Astrocyte (in vitro differentiated cells and primary cell): ENCODE data around the gene PARD3B. TPM values are rescaled to one million over a fixed set of nuclear protein-coding genes. Genes with fewer than 3 reads are reported as not detected.

Experiments
- DNase-seq: peaks from one replicate; pipeline ENCODE4 v3.0.0-alpha.2; 2010; ENCODE audit warnings: low read depth
- FAIRE-seq: peaks from 2 replicates; lab custom pipeline; 2011; peaks lifted over from hg19 to GRCh38; lab: Jason Lieb, UNC
- H2AFZ ChIP-seq: 2 replicates; pipeline ENCODE4 v1.6.0; 2012; ENCODE audit warnings: low read depth, low read length, inconsistent platforms
- H3K27ac ChIP-seq: 2 replicates; pipeline ENCODE4 v1.5.1; 2011; ENCODE audit warnings: low read depth, low read length, inconsistent platforms
- H3K27me3 ChIP-seq: 2 replicates; pipeline ENCODE4 v1.6.0; 2011; ENCODE audit warnings: low read length, inconsistent platforms; ENCODE audit not compliant: insufficient read depth
- H3K36me3 ChIP-seq: 2 replicates; pipeline ENCODE4 v1.5.1; 2011; ENCODE audit warnings: low read length, inconsistent platforms; ENCODE audit not compliant: insufficient read depth
- H3K4me1 ChIP-seq: 2 replicates; pipeline ENCODE4 v1.5.1; 2011; ENCODE audit warnings: low read length, inconsistent platforms; ENCODE audit not compliant: insufficient read depth
- H3K4me2 ChIP-seq: 2 replicates; pipeline ENCODE4 v1.6.0; 2012; ENCODE audit warnings: low read length, inconsistent platforms
- H3K4me3 ChIP-seq: 2 replicates; pipeline ENCODE4 v1.5.1; 2011; ENCODE audit warnings: low read depth, mild to moderate bottlenecking, low read length, inconsistent platforms; ENCODE audit not compliant: insufficient read depth
- H3K79me2 ChIP-seq: 2 replicates; pipeline ENCODE4 v1.6.0; 2012; ENCODE audit warnings: mild to moderate bottlenecking, low read length, inconsistent platforms; ENCODE audit not compliant: insufficient read depth
- H3K9ac ChIP-seq: 2 replicates; pipeline ENCODE4 v1.6.0; 2012; ENCODE audit warnings: mild to moderate bottlenecking, low read length, inconsistent platforms
- H3K9me3 ChIP-seq: 2 replicates; pipeline ENCODE4 v1.5.1; 2012; ENCODE audit warnings: low read depth, mild to moderate bottlenecking, low read length, inconsistent platforms; ENCODE audit not compliant: insufficient read depth
- H4K20me1 ChIP-seq: 2 replicates; pipeline ENCODE4 v1.6.0; 2012; ENCODE audit warnings: low read length, inconsistent platforms; ENCODE audit not compliant: insufficient read depth
- H3K27ac Mint-ChIP-seq: one replicate; pipeline ENCODE4 v1.8.0; 2021; ENCODE audit warnings: mild to moderate bottlenecking, mixed read lengths; ENCODE audit not compliant: unreplicated experiment
- H3K27me3 Mint-ChIP-seq: one replicate; pipeline ENCODE4 v1.8.0; 2021; ENCODE audit warnings: low read depth, mixed read lengths; ENCODE audit not compliant: unreplicated experiment
- H3K36me3 Mint-ChIP-seq: one replicate; pipeline ENCODE4 v1.8.0; 2021; ENCODE audit warnings: low read depth, mixed read lengths; ENCODE audit not compliant: unreplicated experiment
- H3K4me1 Mint-ChIP-seq: one replicate; pipeline ENCODE4 v1.8.0; 2021; ENCODE audit warnings: low read depth, mixed read lengths; ENCODE audit not compliant: unreplicated experiment
- H3K4me3 Mint-ChIP-seq: one replicate; pipeline ENCODE4 v1.8.0; 2021; ENCODE audit warnings: mild to moderate bottlenecking, moderate library complexity, mixed read lengths; ENCODE audit not compliant: unreplicated experiment
- H3K9me3 Mint-ChIP-seq: one replicate; pipeline ENCODE4 v1.8.0; 2021; ENCODE audit warnings: mild to moderate bottlenecking, mixed read lengths; ENCODE audit not compliant: unreplicated experiment
- EZH2 ChIP-seq: IDR thresholded peaks from 2 replicates; pipeline ENCODE4 v1.6.1; 2012; ENCODE audit warnings: mild to moderate bottlenecking, low read length, inconsistent platforms; ENCODE audit not compliant: insufficient read depth
- total RNA-seq: library from RNA; stranded (reverse); gene quantifications from 2 replicates; pipeline ENCODE4 v1.2.1, GENCODE V29; 2021
- TF ChIP-seq, protein P1 (sequence below): IDR thresholded peaks from 2 replicates; pipeline ENCODE4 v1.5.1; 2011; ENCODE audit warnings: low read depth, mild to moderate bottlenecking, inconsistent platforms, low read length, moderate library complexity; ENCODE audit not compliant: insufficient read depth

PARD3B gene
- total RNA-seq, 1 donor from 2014 or later, result 6.5 TPM

DNA sequence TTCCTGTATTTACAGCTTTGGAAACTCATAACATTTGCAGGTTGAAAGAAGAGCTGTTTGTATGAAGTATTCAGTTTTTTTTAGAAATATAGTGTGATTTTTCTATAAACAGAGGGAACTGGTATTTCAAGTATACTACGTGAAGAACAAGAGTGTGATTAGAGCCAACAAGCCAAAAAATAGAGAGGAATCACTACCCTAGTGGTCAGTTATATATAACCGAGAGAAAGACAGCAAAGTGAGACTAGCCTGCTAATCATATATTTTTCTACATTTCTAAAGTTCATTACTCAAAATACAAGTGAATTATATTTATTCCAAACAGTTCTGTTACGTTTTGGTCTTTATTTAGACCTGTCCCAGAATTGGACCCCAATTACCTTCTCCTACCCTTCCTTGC lies 692.2 kb downstream of the PARD3B start:
- H3K4me2 ChIP-seq, result no peak overlapping the region
- no peaks in the 10 kb centered on the region for H3K4me1 Mint-ChIP-seq
- H3K27me3 ChIP-seq, result no peaks in the 10 kb centered on the region
- no peak overlapping the region for H2AFZ ChIP-seq
- no peaks in the 10 kb centered on the region for H3K4me1 ChIP-seq
- no peaks in the 10 kb centered on the region for H3K9me3 Mint-ChIP-seq
- no peak overlapping the region for H3K27ac Mint-ChIP-seq
- no peaks in the 10 kb centered on the region for H3K79me2 ChIP-seq
- no peaks in the 10 kb centered on the region for H4K20me1 ChIP-seq
- no peaks in the 10 kb centered on the region for H3K36me3 Mint-ChIP-seq
- H3K4me3 Mint-ChIP-seq, result no peak overlapping the region
- no peak overlapping the region for H3K9ac ChIP-seq
- FAIRE-seq (no peak), DNase-seq (no peak)
- H3K27me3 Mint-ChIP-seq, result no peaks in the 10 kb centered on the region
- no peak overlapping the region for H3K27ac ChIP-seq
- no peaks in the 10 kb centered on the region for H3K36me3 ChIP-seq
- TF ChIP-seq, protein P1, sequence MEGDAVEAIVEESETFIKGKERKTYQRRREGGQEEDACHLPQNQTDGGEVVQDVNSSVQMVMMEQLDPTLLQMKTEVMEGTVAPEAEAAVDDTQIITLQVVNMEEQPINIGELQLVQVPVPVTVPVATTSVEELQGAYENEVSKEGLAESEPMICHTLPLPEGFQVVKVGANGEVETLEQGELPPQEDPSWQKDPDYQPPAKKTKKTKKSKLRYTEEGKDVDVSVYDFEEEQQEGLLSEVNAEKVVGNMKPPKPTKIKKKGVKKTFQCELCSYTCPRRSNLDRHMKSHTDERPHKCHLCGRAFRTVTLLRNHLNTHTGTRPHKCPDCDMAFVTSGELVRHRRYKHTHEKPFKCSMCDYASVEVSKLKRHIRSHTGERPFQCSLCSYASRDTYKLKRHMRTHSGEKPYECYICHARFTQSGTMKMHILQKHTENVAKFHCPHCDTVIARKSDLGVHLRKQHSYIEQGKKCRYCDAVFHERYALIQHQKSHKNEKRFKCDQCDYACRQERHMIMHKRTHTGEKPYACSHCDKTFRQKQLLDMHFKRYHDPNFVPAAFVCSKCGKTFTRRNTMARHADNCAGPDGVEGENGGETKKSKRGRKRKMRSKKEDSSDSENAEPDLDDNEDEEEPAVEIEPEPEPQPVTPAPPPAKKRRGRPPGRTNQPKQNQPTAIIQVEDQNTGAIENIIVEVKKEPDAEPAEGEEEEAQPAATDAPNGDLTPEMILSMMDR, result no peak
- TF ChIP-seq EZH2, result no peak
- H3K9me3 ChIP-seq, result no peaks in the 10 kb centered on the region
- H3K4me3 ChIP-seq, result no peak overlapping the region

DNA sequence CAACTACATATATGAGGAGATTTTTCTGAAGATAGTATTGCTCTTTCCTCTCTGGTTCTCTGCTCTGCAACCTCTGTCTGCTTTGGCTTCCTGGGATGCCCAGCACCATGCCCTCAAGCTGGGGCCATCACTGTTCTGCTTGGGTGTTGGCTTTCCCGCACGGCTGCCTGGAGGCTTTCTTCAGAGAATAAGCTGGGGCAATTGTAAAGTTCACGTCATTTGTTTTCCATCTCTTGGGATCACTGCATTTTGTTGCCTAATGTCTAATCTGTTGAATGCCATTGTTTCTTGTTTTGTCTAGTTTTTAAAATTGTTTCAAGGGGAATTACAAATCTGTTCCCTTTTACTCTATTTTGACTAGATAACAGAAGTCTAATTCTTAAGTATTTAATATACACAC lies 699.7 kb downstream of the PARD3B start:
- no peaks in the 10 kb centered on the region for H3K79me2 ChIP-seq
- no peaks in the 10 kb centered on the region for H3K4me1 ChIP-seq
- H3K36me3 ChIP-seq, result no peaks in the 10 kb centered on the region
- no peak for TF ChIP-seq EZH2
- TF ChIP-seq, protein P1, result no peak
- H3K9ac ChIP-seq, result no peak overlapping the region
- no peak for FAIRE-seq
- no peak overlapping the region for H3K4me2 ChIP-seq
- Mint-ChIP-seq H3K27ac (no peak overlapping the region), H3K9me3 (no peaks in the 10 kb centered on the region), H3K36me3 (no peaks in the 10 kb centered on the region), H3K4me3 (no peak overlapping the region), H3K4me1 (no peaks in the 10 kb centered on the region), H3K27me3 (no peaks in the 10 kb centered on the region)
- H4K20me1 ChIP-seq, result no peaks in the 10 kb centered on the region
- no peak overlapping the region for H3K4me3 ChIP-seq
- H3K27me3 ChIP-seq, result no peaks in the 10 kb centered on the region
- no peaks in the 10 kb centered on the region for H3K9me3 ChIP-seq
- no peak overlapping the region for H2AFZ ChIP-seq
- no peak for DNase-seq
- H3K27ac ChIP-seq, result no peak overlapping the region

DNA sequence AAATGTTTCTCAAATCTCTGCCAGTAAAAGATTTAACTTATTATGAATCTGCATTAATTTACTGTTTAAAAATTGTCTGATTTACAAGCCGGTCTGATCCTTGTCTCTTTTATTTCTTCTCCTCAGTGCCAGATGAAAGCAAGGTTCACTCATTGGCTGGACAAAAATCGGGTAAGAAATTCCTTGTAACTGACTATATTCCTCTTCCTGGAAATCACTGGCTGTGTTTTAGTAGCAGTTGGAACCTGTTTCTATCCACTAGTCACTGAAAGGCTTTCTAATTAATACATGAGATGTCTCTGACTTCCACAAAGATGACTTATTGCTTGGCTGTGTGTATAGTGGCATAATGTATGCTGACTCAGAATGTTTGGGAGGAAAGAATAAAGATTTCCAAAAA lies 700.4 kb downstream of the PARD3B start:
- no peaks in the 10 kb centered on the region for H4K20me1 ChIP-seq
- H3K4me3 ChIP-seq, result no peak overlapping the region
- H3K4me3 Mint-ChIP-seq, result no peak overlapping the region
- H3K4me1 ChIP-seq, result no peaks in the 10 kb centered on the region
- TF ChIP-seq, protein P1, result no peak
- TF ChIP-seq EZH2, result no peak
- H3K36me3 Mint-ChIP-seq, result no peaks in the 10 kb centered on the region
- H3K27ac Mint-ChIP-seq, result no peak overlapping the region
- no peaks in the 10 kb centered on the region for H3K9me3 Mint-ChIP-seq
- FAIRE-seq, result no peak
- peak overlapping the region; percentile 1 for H3K27ac ChIP-seq
- no peak overlapping the region for H3K9ac ChIP-seq
- peak; percentile 80 for DNase-seq
- no peak overlapping the region for H2AFZ ChIP-seq
- no peak overlapping the region for H3K4me2 ChIP-seq
- no peaks in the 10 kb centered on the region for H3K36me3 ChIP-seq
- no peaks in the 10 kb centered on the region for H3K4me1 Mint-ChIP-seq
- no peaks in the 10 kb centered on the region for H3K27me3 ChIP-seq
- H3K27me3 Mint-ChIP-seq, result no peaks in the 10 kb centered on the region
- no peaks in the 10 kb centered on the region for H3K79me2 ChIP-seq
- H3K9me3 ChIP-seq, result no peaks in the 10 kb centered on the region
